Heart right ventricle (tissue), 16 donors: ENCODE data around the gene AIG1. TPM values are rescaled to one million over a fixed set of nuclear protein-coding genes. Genes with fewer than 3 reads are reported as not detected.

ENCODE experiments used
- ATAC-seq, 8 donors: fragments of 200-7000 bp; cut with Tn5 transposase; one replicate each; pipeline ENCODE4 v1.9.1; 2020; ENCODE audit warnings: mild to moderate bottlenecking in 8 of 8, moderate library complexity in 8 of 8, moderate number of reproducible peaks in 1 of 8
- DNase-seq, 2 donors: peaks; one replicate each; pipeline ENCODE4 v3.0.0-alpha.2; 2020
- H3K27ac ChIP-seq, 10 donors: fragments of 200-600 bp; sonication (generic) in 2 of 10; one replicate each; pipeline versions ENCODE4 v1.5.0 to v1.8.0; 2020 to 2022; ENCODE audit warnings: mild to moderate bottlenecking in 3 of 10
- H3K27me3 ChIP-seq, 7 donors: fragments of 200-600 bp; one replicate each; pipeline ENCODE4 v1.8.0; 2021 to 2022; ENCODE audit warnings: mild to moderate bottlenecking in 2 of 7
- H3K36me3 ChIP-seq, 9 donors: fragments of 200-600 bp; sonication (generic) in 1 of 9; one replicate each; pipeline versions ENCODE4 v1.5.0 to v1.8.0; 2020 to 2022; ENCODE audit warnings: mild to moderate bottlenecking in 2 of 9
- H3K4me1 ChIP-seq, 9 donors: fragments of 200-600 bp; sonication (generic) in 1 of 9; one replicate each; pipeline versions ENCODE4 v1.5.0 to v1.8.0; 2020 to 2022; ENCODE audit warnings: mild to moderate bottlenecking in 4 of 9
- H3K4me3 ChIP-seq, 10 donors: fragments of 200-600 bp; sonication (generic) in 2 of 10; one replicate each; pipeline versions ENCODE4 v1.5.0 to v1.8.0; 2020 to 2022; ENCODE audit warnings: mild to moderate bottlenecking in 7 of 10, moderate library complexity in 2 of 10
- H3K9me3 ChIP-seq, 11 donors: fragments of 200-600 bp in 10 of 11; sonication (generic) in 2 of 11; one replicate each; pipeline versions ENCODE4 v1.5.0 to v1.8.0; 2013 to 2022; ENCODE audit warnings: mild to moderate bottlenecking in 2 of 11, control low read depth in 1 of 11, moderate library complexity in 1 of 11
- CTCF ChIP-seq, 9 donors: fragments of 200-600 bp; sonication (generic) in 2 of 9; IDR thresholded peaks; one replicate each; pipeline versions ENCODE4 v1.5.0 to v1.8.0; 2021 to 2022; ENCODE audit warnings: antibody characterized with exemption in 9 of 9, mild to moderate bottlenecking in 5 of 9, moderate library complexity in 1 of 9
- WGBS, 2 donors: extraction: QIAGEN DNeasy Blood & Tissue Kit; methylation state at CpG; one replicate each; pipeline ENCODE4 v1.1.7; 2013; ENCODE audit warnings: inconsistent platforms in 1 of 2; 5-methylcytosine and 5-hydroxymethylcytosine counted together
- intact Hi-C, 10 donors: fragments of 100-400 bp; cut with DNase I; formaldehyde crosslinking; loops; one replicate each; pipeline versions ENCODE4 v1.11.1 to v1.14.2; 2022
- polyA plus RNA-seq, 2 donors: library from polyadenylated mRNA; stranded (reverse); fragments of 200-250 nt; gene quantifications; one replicate each; pipeline ENCODE4 v1.2.3, GENCODE V29; 2013
- total RNA-seq, 10 donors: library from RNA; stranded (reverse); fragmentation: NEBNext Ultra II Directional in 3 of 10; extraction: Animal tissue kit (Norgen Biotek cat#: 25700) in 3 of 10; gene quantifications; one replicate each; pipeline versions ENCODE4 v1.2.1 to v1.2.4, GENCODE V29; 2021 to 2023
- donor health status: Arrhythmogenic right ventricular cardiomyopathy.
- donor health status: ischemic (EF 13 %, LVEDD 7.1; RV severe dilation, severe dysfunction).
- donor health status: healthy with polysubstance abuse.
- donor health status: DM: no; HTN: yes; CAD: no.
- donor health status: DM: no; HTN: no; CAD: no.
- donor health status: ischemic (EF 25% LVEDD 6.9; RV normal size, moderate dysfunction).
- donor health status: ischemic (EF 25% LVEDD 5.7; RV mildly dilated, moderate dysfunction).
- donor health status: healthy.
- donor health status: DM: yes; HTN: yes; CAD: no.
- donor health status: Ischemic cardiomyopathy.
- donor health status: ischemic (EF 35%, LVEDD 5.7; RV mildly dilated, moderate dysfunction).
- donor health status: nonischemic (EF 11% LVEDD 7.7; RV severe dilation, severe dysfunction).
- donor health status: DM: yes; HTN: yes; CAD: no.
- donor health status: PGD.
- donor health status: ischemic (EF 29% LVEDD 5.4; RV normal size, mild dysfunction).
- donor health status: nonischemic (EF 23%, LVEDD 6.1; RV moderate dilation, normal function).

AIG1 gene
- total and polyA plus RNA-seq, 12 donors = 17.4 to 83.2 (median 66.2) TPM

GRCh38 chr6:143090314-143091044, 29.8 kb downstream of the AIG1 start:
- ATAC-seq (no peak), DNase-seq (no peak)
- Histone ChIP-seq H3K4me3 (no peak overlapping the region), H3K4me1 (no peaks in the 10 kb centered on the region), H3K36me3 (peaks cover 0 to 5% (median 0%) of the 10 kb centered on the region in 9 donors), H3K27me3 (no peaks in the 10 kb centered on the region), H3K27ac (no peak overlapping the region), H3K9me3 (peaks cover 0 to 13% (median 4%) of the 10 kb centered on the region in 11 donors)
- TF ChIP-seq CTCF (IDR thresholded peaks at IDR 0.05) = no peak
- intact Hi-C loops = no loop called here
- 87 to 91% methylated on average over 3 of the region's 3 CpGs for WGBS, 2 donors

- Histone ChIP-seq H3K27ac (no peak overlapping the region), H3K4me3 (no peak overlapping the region), H3K36me3 (peaks cover 0 to 5% (median 0%) of the 10 kb centered on the region in 9 donors), H3K27me3 (no peaks in the 10 kb centered on the region), H3K4me1 (peaks cover 0 to 20% (median 11%) of the 10 kb centered on the region in 9 donors), H3K9me3 (no peaks in the 10 kb centered on the region)
- DNase-seq (no peak), ATAC-seq (no peak)
- WGBS, 2 donors = 95 to 98% methylated on average over 2 of the region's 2 CpGs
- no peak for TF ChIP-seq CTCF (IDR thresholded peaks at IDR 0.05)
- intact Hi-C loops = no loop called here
Measured at GRCh38 chr6:143092768-143093167, 32.1 kb downstream of the AIG1 start.

- DNase-seq (no peak), ATAC-seq (no peak)
- H3K36me3 ChIP-seq = peaks cover 0 to 5% (median 0%) of the 10 kb centered on the region in 9 donors
- no peak for TF ChIP-seq CTCF (IDR thresholded peaks at IDR 0.05)
- no peak overlapping the region for H3K27ac ChIP-seq
- peaks cover 0 to 25% (median 16%) of the 10 kb centered on the region in 9 donors for H3K4me1 ChIP-seq
- H3K27me3 ChIP-seq = no peaks in the 10 kb centered on the region
- WGBS, 2 donors = 84 to 86% methylated on average over 2 of the region's 2 CpGs
- intact Hi-C loops = no loop called here
- H3K9me3 ChIP-seq = no peaks in the 10 kb centered on the region
- H3K4me3 ChIP-seq = no peak overlapping the region
Measured at GRCh38 chr6:143093290-143093689, 32.6 kb downstream of the AIG1 start.

GRCh38 chr6:143096403-143096802, 35.7 kb downstream of the AIG1 start:
- H3K9me3 ChIP-seq = no peaks in the 10 kb centered on the region
- no peak for ATAC-seq
- no peak overlapping the region for H3K4me3 ChIP-seq
- peaks cover 0 to 27% (median 17%) of the 10 kb centered on the region in 9 donors for H3K4me1 ChIP-seq
- intact Hi-C loops = no loop called here
- no peaks in the 10 kb centered on the region for H3K36me3 ChIP-seq
- TF ChIP-seq CTCF (IDR thresholded peaks at IDR 0.05) = no peak
- no peak overlapping the region for H3K27ac ChIP-seq
- no peaks in the 10 kb centered on the region for H3K27me3 ChIP-seq
- WGBS, 2 donors = 93% methylated on average over 2 of the region's 2 CpGs
- DNase-seq = no peak
